Measurements from ENCODE around the gene HTR3A. TPM values are rescaled to one million over a fixed set of nuclear protein-coding genes. Genes with fewer than 3 reads are reported as not detected.

The HTR3A gene
- total and polyA plus RNA-seq, 2 experiments from 2014 or later, result 5.8 to 8.1 TPM

DNA sequence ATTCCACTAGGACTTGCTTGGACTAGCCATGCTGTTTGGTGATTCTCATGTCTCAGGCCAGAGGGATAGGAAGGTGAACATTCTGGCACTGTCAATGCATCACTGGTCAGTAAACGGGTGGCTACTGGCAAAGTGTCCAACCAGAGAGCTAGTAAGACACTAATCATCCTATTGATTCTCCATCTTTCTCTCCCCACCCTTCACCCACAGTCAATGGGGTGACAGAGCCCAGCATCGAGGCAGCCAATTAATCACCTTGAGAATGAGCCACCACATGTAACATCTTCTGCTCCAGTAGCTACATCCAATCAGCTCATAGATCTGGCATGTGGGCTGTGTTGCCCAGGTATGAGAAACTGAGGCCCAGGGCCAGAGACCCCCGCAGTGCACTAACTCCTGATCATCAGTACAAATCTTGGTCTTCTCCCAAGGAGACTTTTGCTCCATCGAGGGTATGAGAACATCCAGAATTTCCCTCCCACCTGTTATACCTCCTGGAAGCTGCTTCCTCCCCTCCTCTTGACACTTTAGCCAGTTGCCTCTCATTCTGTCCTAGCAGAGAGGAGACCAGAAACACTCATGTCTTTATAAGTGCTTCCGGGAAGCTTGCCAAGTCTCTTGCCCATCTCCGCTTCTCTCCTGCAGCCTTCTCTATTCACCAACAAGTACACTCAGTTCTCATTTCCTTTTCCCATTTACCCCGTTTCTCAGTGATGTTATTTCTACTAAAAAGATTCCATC, 17.0 kb downstream of the HTR3A start (continued):
- TF ChIP-seq, protein P1, sequence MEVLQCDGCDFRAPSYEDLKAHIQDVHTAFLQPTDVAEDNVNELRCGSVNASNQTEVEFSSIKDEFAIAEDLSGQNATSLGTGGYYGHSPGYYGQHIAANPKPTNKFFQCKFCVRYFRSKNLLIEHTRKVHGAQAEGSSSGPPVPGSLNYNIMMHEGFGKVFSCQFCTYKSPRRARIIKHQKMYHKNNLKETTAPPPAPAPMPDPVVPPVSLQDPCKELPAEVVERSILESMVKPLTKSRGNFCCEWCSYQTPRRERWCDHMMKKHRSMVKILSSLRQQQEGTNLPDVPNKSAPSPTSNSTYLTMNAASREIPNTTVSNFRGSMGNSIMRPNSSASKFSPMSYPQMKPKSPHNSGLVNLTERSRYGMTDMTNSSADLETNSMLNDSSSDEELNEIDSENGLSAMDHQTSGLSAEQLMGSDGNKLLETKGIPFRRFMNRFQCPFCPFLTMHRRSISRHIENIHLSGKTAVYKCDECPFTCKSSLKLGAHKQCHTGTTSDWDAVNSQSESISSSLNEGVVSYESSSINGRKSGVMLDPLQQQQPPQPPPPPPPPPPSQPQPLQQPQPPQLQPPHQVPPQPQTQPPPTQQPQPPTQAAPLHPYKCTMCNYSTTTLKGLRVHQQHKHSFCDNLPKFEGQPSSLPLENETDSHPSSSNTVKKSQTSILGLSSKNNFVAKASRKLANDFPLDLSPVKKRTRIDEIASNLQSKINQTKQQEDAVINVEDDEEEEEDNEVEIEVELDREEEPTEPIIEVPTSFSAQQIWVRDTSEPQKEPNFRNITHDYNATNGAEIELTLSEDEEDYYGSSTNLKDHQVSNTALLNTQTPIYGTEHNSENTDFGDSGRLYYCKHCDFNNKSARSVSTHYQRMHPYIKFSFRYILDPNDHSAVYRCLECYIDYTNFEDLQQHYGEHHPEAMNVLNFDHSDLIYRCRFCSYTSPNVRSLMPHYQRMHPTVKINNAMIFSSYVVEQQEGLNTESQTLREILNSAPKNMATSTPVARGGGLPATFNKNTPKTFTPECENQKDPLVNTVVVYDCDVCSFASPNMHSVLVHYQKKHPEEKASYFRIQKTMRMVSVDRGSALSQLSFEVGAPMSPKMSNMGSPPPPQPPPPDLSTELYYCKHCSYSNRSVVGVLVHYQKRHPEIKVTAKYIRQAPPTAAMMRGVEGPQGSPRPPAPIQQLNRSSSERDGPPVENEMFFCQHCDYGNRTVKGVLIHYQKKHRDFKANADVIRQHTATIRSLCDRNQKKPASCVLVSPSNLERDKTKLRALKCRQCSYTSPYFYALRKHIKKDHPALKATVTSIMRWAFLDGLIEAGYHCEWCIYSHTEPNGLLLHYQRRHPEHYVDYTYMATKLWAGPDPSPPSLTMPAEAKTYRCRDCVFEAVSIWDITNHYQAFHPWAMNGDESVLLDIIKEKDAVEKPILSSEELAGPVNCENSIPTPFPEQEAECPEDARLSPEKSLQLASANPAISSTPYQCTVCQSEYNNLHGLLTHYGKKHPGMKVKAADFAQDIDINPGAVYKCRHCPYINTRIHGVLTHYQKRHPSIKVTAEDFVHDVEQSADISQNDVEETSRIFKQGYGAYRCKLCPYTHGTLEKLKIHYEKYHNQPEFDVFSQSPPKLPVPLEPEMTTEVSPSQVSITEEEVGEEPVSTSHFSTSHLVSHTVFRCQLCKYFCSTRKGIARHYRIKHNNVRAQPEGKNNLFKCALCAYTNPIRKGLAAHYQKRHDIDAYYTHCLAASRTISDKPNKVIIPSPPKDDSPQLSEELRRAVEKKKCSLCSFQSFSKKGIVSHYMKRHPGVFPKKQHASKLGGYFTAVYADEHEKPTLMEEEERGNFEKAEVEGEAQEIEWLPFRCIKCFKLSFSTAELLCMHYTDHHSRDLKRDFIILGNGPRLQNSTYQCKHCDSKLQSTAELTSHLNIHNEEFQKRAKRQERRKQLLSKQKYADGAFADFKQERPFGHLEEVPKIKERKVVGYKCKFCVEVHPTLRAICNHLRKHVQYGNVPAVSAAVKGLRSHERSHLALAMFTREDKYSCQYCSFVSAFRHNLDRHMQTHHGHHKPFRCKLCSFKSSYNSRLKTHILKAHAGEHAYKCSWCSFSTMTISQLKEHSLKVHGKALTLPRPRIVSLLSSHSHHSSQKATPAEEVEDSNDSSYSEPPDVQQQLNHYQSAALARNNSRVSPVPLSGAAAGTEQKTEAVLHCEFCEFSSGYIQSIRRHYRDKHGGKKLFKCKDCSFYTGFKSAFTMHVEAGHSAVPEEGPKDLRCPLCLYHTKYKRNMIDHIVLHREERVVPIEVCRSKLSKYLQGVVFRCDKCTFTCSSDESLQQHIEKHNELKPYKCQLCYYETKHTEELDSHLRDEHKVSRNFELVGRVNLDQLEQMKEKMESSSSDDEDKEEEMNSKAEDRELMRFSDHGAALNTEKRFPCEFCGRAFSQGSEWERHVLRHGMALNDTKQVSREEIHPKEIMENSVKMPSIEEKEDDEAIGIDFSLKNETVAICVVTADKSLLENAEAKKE (CRISPR knock-in tag; IDR thresholded peaks at IDR 0.05), result no peak
- TF ChIP-seq EZH2 (IDR thresholded peaks at IDR 0.05; ENCODE audit: low read depth, unreplicated experiment), result no peak

DNA sequence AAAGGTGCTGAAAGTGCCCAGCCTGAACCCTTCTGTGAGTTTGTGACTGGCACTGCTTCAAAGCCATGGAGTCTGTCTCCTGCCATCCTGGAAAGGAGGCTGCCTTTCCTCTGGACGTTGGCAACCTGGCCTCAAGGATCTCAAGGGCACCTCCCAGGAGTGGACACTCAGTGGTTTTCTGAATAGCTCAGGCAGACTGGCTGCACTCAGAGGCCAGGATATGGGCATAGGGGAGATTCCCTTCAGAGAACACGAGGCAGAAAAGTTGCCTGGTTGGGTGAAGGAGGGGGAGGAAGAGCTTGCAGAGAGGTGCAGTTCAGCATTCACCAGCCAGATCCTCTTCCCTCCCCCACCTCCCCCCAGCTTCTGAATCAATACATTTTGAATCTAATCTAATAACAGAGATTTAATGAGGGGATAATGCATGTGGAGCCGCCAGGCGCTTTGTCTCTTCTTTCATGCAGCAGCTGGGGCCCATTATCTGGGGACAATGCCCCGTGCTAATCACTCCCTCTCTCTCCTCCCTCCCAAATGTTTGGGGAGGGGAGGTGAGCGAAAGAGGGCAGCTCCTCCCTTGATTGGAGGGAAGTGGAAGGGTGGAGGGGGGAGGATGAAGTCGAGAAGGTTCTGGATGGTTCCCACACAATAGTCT, 17.7 kb downstream of the HTR3A start:
- Histone ChIP-seq H3K27ac (ENCODE audit: low read depth) (no peak overlapping the region), H4K20me1 (replicated peaks; ENCODE audit: insufficient read depth) (no peaks in the 10 kb centered on the region), H3K4me2 (peak overlapping the region; percentile 32; the same call in 1 of the 2 replicates), H3F3A (replicated peaks; ENCODE audit: low read depth) (no peaks in the 10 kb centered on the region), H3K4me3 (no peak overlapping the region), H3K79me2 (replicated peaks; ENCODE audit: insufficient read depth) (no peaks in the 10 kb centered on the region), H3K4me1 (ENCODE audit: insufficient read depth) (peaks cover 12% of the 10 kb centered on the region), H2AFZ (peak overlapping the region; percentile 47; the same call in 1 of the 2 replicates), H3K9me2 (ENCODE audit: insufficient read depth) (no peaks in the 10 kb centered on the region), H3K27me3 (ENCODE audit: insufficient read depth) (no peaks in the 10 kb centered on the region), H3K36me3 (ENCODE audit: insufficient read depth) (no peaks in the 10 kb centered on the region)
- Mint-ChIP-seq H3K4me3 (no peak overlapping the region), H3K9me3 (no peaks in the 10 kb centered on the region), H3K27ac (no peak overlapping the region), H3K36me3 (ENCODE audit: low read depth) (no peaks in the 10 kb centered on the region), H3K4me1 (peaks cover 19% of the 10 kb centered on the region), H3K27me3 (ENCODE audit: insufficient read depth, low read depth, poor library complexity) (peaks cover 14% of the 10 kb centered on the region)
- ATAC-seq (peak; percentile 36), DNase-seq (ENCODE audit: low spot score) (peak; percentile 36)
- no peak for TF ChIP-seq ZNF114 (CRISPR knock-in tag; IDR thresholded peaks at IDR 0.05)
- TF ChIP-seq, protein P2, sequence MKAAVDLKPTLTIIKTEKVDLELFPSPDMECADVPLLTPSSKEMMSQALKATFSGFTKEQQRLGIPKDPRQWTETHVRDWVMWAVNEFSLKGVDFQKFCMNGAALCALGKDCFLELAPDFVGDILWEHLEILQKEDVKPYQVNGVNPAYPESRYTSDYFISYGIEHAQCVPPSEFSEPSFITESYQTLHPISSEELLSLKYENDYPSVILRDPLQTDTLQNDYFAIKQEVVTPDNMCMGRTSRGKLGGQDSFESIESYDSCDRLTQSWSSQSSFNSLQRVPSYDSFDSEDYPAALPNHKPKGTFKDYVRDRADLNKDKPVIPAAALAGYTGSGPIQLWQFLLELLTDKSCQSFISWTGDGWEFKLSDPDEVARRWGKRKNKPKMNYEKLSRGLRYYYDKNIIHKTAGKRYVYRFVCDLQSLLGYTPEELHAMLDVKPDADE (IDR thresholded peaks at IDR 0.05), result no peak
- TF ChIP-seq POLR2AphosphoS5 (IDR thresholded peaks at IDR 0.05; ENCODE audit: low read depth), result no peak
- TF ChIP-seq, protein P3, sequence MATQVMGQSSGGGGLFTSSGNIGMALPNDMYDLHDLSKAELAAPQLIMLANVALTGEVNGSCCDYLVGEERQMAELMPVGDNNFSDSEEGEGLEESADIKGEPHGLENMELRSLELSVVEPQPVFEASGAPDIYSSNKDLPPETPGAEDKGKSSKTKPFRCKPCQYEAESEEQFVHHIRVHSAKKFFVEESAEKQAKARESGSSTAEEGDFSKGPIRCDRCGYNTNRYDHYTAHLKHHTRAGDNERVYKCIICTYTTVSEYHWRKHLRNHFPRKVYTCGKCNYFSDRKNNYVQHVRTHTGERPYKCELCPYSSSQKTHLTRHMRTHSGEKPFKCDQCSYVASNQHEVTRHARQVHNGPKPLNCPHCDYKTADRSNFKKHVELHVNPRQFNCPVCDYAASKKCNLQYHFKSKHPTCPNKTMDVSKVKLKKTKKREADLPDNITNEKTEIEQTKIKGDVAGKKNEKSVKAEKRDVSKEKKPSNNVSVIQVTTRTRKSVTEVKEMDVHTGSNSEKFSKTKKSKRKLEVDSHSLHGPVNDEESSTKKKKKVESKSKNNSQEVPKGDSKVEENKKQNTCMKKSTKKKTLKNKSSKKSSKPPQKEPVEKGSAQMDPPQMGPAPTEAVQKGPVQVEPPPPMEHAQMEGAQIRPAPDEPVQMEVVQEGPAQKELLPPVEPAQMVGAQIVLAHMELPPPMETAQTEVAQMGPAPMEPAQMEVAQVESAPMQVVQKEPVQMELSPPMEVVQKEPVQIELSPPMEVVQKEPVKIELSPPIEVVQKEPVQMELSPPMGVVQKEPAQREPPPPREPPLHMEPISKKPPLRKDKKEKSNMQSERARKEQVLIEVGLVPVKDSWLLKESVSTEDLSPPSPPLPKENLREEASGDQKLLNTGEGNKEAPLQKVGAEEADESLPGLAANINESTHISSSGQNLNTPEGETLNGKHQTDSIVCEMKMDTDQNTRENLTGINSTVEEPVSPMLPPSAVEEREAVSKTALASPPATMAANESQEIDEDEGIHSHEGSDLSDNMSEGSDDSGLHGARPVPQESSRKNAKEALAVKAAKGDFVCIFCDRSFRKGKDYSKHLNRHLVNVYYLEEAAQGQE (IDR thresholded peaks at IDR 0.05; ENCODE audit: unreplicated experiment), result peak; percentile 31
- TF ChIP-seq, protein P4, sequence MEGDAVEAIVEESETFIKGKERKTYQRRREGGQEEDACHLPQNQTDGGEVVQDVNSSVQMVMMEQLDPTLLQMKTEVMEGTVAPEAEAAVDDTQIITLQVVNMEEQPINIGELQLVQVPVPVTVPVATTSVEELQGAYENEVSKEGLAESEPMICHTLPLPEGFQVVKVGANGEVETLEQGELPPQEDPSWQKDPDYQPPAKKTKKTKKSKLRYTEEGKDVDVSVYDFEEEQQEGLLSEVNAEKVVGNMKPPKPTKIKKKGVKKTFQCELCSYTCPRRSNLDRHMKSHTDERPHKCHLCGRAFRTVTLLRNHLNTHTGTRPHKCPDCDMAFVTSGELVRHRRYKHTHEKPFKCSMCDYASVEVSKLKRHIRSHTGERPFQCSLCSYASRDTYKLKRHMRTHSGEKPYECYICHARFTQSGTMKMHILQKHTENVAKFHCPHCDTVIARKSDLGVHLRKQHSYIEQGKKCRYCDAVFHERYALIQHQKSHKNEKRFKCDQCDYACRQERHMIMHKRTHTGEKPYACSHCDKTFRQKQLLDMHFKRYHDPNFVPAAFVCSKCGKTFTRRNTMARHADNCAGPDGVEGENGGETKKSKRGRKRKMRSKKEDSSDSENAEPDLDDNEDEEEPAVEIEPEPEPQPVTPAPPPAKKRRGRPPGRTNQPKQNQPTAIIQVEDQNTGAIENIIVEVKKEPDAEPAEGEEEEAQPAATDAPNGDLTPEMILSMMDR (conservative IDR thresholded peaks at IDR 0.05; ENCODE audit: low read depth in 2 of 2), result no peak
